HG03196 (cell line): ENCODE data around the gene LGALS12.

Source experiments
- ATAC-seq: cut with Tn5 transposase; IDR thresholded peaks from one replicate; pipeline ENCODE4 v1.9.1; 2021; ENCODE audit not compliant: unreplicated experiment

LGALS12 gene

GRCh38 chr11:63505857-63506528 is at the start of gene LGALS12:
Gene LGALS12 (plus strand): TSS chr11:63506084. CDS start chr11:63506459, 375 bp downstream.
- ATAC-seq: no peak

DNA sequence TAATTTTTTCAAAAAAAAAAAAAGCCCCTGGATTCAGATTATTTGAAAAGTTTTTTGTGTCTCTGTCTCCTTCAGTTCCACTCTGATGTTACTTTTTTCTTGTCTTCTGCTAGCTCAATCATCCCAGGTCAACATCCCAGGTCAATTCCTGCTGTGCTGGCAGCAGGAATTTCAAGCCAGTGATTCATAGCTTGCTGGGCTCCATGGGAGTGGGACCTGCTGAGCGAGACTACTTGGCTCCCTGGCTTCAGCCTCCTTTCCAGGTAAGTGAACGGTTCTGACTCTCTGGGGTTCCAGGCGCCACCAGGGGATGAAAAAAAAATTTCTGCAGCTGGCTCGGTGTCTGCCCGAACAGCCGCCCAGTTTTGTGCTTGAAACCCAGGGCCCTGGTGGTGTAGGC is 46.3 kb upstream of the LGALS12 start:
- no peak for ATAC-seq

DNA sequence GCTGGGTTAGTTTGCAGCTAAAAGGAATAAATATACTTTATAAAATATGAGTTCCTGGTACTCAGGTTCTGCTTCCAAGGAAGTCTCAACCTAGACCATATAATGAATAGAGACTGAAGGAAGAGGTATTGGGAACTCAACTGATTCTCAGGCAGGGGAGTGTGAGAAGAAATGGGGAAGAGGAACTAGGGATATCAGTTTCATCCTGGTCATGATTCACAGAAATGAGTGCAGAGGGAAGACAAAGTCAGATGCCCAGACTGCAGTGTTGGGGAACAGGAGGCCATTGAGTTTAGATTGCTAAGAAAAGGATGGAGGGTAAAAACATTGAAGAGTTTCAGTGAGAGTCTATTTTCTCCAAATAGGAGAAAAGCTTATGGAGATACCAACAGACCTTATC is 43.7 kb upstream of the LGALS12 start:
- ATAC-seq: no peak

GRCh38 chr11:63470311-63470710 is 35.6 kb upstream of the LGALS12 start:
- ATAC-seq: no peak

GRCh38 chr11:63472372-63472771 is 33.5 kb upstream of the LGALS12 start:
- ATAC-seq: no peak

DNA sequence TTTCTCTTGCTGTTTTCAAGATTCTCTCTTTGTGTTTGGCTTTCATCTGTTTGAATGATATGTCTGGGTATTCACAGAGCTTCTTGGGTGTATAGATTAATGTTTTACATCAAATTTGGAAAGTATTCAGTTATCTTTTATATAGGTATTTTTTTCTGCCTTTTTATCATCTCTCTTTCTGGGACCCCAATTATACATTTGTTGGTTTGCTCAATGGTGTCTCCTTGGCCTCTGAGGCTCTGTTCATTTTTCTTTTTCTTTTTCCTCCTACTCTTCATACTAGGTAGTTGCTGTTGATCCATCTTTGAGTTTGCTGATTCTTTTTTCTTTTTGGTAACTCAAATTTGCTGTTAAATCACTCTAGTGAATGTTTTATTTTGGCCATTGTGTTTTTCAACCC is 29.3 kb upstream of the LGALS12 start:
- no peak for ATAC-seq

- ATAC-seq: no peak
Measured at GRCh38 chr11:63478896-63479295, 27.0 kb upstream of the LGALS12 start.

- no peak for ATAC-seq
Measured at GRCh38 chr11:63480039-63480438, 25.8 kb upstream of the LGALS12 start.

DNA sequence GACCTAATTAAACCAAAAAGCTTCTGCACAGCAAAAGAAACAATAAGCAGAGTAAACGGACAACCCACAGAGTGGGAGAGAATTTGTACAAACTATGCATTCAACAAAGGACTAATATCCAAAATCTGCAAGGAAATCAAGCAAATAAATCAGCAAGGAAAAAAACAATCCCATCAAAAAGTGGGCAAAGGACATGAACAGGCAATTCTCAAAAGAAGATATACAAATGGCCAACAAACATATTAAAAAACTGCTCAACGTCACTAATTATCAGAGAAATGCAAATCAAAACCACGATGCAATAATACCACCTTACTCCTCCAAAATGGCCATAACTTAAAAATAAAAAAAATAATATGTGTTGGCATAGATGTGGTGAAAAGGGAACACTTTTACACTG is 20.1 kb upstream of the LGALS12 start:
- ATAC-seq: no peak

DNA sequence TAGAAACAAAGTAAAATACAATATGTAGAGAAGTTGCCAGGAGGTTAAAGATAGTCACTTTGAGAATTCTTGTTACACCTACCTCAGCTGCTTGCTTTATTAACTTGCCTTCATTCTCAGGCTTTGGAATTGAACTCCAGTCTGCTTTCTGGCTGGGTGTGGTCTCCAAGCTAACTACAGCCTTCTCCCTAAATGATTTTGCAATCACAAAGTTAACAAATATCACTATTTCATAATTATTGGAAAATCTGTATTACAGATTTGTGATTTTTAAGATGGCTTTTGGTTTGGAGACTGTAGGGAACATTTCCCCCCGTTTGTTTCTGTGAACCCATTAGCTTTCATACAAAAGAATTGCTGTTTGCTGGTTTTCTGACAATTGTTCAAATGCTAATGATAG is 17.1 kb upstream of the LGALS12 start:
- no peak for ATAC-seq

DNA sequence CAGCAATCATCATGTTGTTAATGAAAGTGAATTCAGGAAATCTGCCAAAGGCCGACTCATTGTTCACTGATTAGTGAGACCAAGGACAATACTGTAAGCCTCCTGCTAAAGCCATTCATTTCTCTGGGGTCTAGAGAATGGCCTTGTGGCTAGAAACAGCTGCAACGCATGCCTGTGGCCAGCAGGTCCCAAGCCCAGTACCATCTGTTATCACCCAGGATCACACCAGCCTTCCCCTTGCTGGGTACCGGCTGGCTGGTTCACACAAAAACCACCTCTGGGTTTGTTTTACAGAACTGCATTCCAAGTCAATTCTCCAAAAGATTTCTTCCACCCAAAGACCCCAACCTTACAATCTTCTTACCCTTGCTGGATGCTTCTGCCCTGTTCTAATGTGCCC is 16.0 kb upstream of the LGALS12 start:
- ATAC-seq: no peak

DNA sequence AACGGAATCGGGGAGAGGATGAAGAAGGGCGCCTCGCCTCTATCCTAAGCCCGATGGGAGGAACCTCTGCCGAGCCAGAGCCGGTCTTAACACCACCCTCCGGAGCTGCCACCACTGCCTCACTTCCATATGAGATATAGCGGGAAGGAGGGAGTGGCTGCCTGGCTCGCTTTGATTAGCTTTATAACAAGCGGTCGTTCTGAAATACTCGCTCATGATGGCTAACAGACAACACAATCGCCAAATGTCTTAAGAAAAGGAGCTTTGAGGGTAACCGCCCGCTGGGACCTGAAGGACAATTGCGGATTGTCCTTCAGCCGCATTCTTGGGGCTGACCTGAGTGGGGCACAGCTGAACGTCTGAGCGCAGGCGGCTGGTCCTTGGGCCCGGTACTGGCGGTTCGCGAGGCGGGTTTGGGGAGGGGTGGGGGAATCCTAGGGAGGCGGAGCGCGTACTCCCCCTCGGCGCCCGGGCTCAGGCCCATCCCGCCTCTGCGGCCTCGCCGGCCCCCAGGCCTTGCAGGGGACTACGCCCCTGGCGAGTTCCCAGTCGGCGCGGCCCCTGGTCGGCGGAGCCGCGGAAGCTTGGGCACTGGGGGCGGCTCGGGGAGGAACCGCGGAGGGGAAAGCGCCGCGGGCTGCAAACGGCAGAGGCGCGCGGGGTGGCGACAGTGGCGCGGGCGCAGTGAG is 15.2 kb upstream of the LGALS12 start, which contains the start of gene PLAAT5:
PLAAT5 (minus strand) TSS at position 617 of the 689 bp plus-strand sequence; CDS start at position 484, 133 bp downstream.
- no peak for ATAC-seq

DNA sequence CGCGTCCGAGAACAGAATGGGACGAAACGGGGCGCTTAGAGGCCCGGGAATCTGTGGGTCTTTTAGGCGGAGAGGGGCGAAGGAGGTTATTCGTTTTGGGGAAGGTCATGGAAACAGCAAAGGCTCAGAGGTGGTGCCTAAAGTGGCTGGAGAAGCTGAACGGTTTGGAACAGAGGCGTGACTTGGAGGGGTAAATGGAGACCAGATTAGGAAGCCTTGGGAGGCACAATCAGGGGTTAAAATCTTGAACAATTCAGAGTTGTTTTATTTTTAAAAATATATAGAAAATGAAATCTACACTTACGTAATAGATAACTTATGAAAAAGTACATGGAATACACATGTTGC is 14.7 kb upstream of the LGALS12 start:
- no peak for ATAC-seq

- no peak for ATAC-seq
Measured at GRCh38 chr11:63491636-63492372, 14.1 kb upstream of the LGALS12 start.

DNA sequence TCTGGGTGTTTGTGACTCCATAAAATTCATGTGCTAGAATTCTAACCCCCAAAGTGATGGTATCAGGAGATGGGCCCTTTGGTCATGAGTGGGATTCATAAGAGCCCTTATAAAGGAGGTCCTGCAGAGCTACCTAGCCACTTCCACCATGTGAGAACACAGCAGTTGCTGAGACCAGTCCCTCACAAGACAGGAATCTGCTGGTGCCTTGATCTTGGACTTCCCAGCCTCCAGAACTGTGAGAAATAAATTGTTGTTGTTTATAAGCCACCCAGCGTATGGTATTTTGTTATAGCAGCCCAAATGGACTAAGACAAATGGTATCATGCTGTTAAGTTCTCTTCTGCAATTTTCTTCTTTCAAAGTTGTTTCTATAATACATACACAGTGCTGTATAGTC is 13.4 kb upstream of the LGALS12 start:
- no peak for ATAC-seq

- ATAC-seq: no peak
Measured at GRCh38 chr11:63493127-63493526, 12.8 kb upstream of the LGALS12 start.

GRCh38 chr11:63494975-63495374 is 10.9 kb upstream of the LGALS12 start:
- ATAC-seq: no peak

GRCh38 chr11:63499874-63500273 is 6.0 kb upstream of the LGALS12 start:
- no peak for ATAC-seq

GRCh38 chr11:63501236-63501635 is 4.6 kb upstream of the LGALS12 start:
- ATAC-seq: no peak

- ATAC-seq: no peak
Measured at GRCh38 chr11:63502252-63502820, 3.5 kb upstream of the LGALS12 start.

DNA sequence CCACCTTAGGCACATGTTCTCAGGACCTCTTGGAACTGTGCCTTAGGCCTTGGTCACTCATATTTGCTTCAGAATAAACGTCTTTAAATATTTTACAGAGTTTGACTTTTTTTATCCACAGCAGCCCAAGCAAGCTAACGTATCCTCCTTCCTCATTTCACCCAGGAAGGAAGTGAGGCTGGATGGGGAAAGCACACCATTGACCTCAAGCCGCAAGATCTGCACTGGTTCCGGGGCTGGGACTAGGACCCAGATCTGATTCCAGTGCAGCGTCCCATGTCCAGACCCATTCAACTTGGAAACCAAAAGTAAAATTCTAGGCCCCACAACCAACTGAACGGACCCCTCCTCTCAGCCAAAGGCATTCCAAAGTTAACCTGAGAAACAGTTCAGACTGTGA is 2.4 kb upstream of the LGALS12 start:
- no peak for ATAC-seq

GRCh38 chr11:63504054-63504453 is 1.8 kb upstream of the LGALS12 start:
- no peak for ATAC-seq
